OCI-M2 (cell line): ENCODE measurements around the gene SLC25A51.
A peak's percentile ranks its signal among the peaks of the same experiment; 100 is the strongest.

Source experiments
- DNase-seq: peaks from one replicate; lab custom pipeline; 2025; ENCODE audit not compliant: unreplicated experiment; lab: John Stamatoyannopoulos, UW

SLC25A51 gene

GRCh38 chr9:37903647-37904444 lies at the start of gene SLC25A51:
Gene SLC25A51 (minus strand): TSS chr9:37904127. CDS start chr9:37888550, 15,577 bp downstream.
- DNase-seq, result peak; percentile 53

- DNase-seq, result no peak
Observed at GRCh38 chr9:37953206-37953774, 49.4 kb upstream of the SLC25A51 start.

- DNase-seq, result no peak
Observed at GRCh38 chr9:37952731-37953130, 48.8 kb upstream of the SLC25A51 start.

- DNase-seq, result no peak
Observed at GRCh38 chr9:37951671-37952449, 47.9 kb upstream of the SLC25A51 start.

- DNase-seq, result no peak
Observed at GRCh38 chr9:37950561-37950960, 46.6 kb upstream of the SLC25A51 start.

- no peak for DNase-seq
Observed at GRCh38 chr9:37949576-37949975, 45.6 kb upstream of the SLC25A51 start.

GRCh38 chr9:37948417-37948980 lies 44.6 kb upstream of the SLC25A51 start:
- no peak for DNase-seq

GRCh38 chr9:37947977-37948376 lies 44.0 kb upstream of the SLC25A51 start:
- no peak for DNase-seq

- DNase-seq, result no peak
Observed at GRCh38 chr9:37947471-37947870, 43.5 kb upstream of the SLC25A51 start.

GRCh38 chr9:37946971-37947370 lies 43.0 kb upstream of the SLC25A51 start:
- DNase-seq, result no peak

GRCh38 chr9:37946041-37946440 lies 42.1 kb upstream of the SLC25A51 start:
- no peak for DNase-seq

GRCh38 chr9:37944671-37945481 lies 40.9 kb upstream of the SLC25A51 start:
- DNase-seq, result no peak

- no peak for DNase-seq
Observed at GRCh38 chr9:37944266-37944650, 40.3 kb upstream of the SLC25A51 start.

GRCh38 chr9:37943345-37944265 lies 39.7 kb upstream of the SLC25A51 start:
- no peak for DNase-seq

GRCh38 chr9:37942621-37943344 lies 38.9 kb upstream of the SLC25A51 start:
- DNase-seq, result no peak

- DNase-seq, result no peak
Observed at GRCh38 chr9:37941253-37941652, 37.3 kb upstream of the SLC25A51 start.

GRCh38 chr9:37939575-37940095 lies 35.7 kb upstream of the SLC25A51 start:
- no peak for DNase-seq

GRCh38 chr9:37938121-37938891 lies 34.4 kb upstream of the SLC25A51 start:
- DNase-seq, result no peak
